H1 (cell line): ENCODE measurements around the gene RGS5. TPM values are rescaled to one million over a fixed set of nuclear protein-coding genes. Genes with fewer than 3 reads are reported as not detected.

ENCODE experiments used
- ASH2L ChIP-seq: fragments of 200-600, 300-600 bp; sonication (generic); IDR thresholded peaks from one replicate; pipeline ENCODE4 v1.7.1; 2017; ENCODE audit warnings: low read length
- CBX5 ChIP-seq: fragments of 300-800, 300-1000 bp; sonication (generic); IDR thresholded peaks from 2 replicates; pipeline ENCODE4 v1.7.1; 2016; ENCODE audit warnings: antibody characterized with exemption, low read length, low read depth
- FOSL1 ChIP-seq: IDR thresholded peaks from 2 replicates; pipeline ENCODE4 v1.6.1; 2011; ENCODE audit warnings: mild to moderate bottlenecking, low read depth, low read length, moderate library complexity; ENCODE audit not compliant: insufficient read depth
- GABPA ChIP-seq: IDR thresholded peaks from 2 replicates; pipeline ENCODE4 v1.6.1; 2011; ENCODE audit warnings: mild to moderate bottlenecking, low read length, moderate library complexity, borderline replicate concordance; ENCODE audit not compliant: insufficient read depth
- PHF8 ChIP-seq: fragments of 200-600 bp; sonication (generic); conservative IDR thresholded peaks from 2 replicates; pipeline ENCODE4 v1.7.1; 2012; ENCODE audit warnings: low read depth, mild to moderate bottlenecking, inconsistent platforms, low read length, moderate library complexity
- SIX5 ChIP-seq: IDR thresholded peaks from 2 replicates; pipeline ENCODE4 v1.6.1; 2011; ENCODE audit warnings: mild to moderate bottlenecking, low read depth, low read length
- polyA plus RNA-seq, 7 experiments: library from polyadenylated mRNA; depleted of rRNA in 3 of 7; stranded (reverse) in 5 of 7; unstranded in 2 of 7; fragments of >200 nt in 5 of 7; fragments of 200-250 nt in 2 of 7; gene quantifications; 1 replicate in 5 of 7; 2 replicates in 1 of 7; 4 replicates in 1 of 7; pipeline versions ENCODE4 v1.2.1 to v1.2.3, GENCODE V29; 2011 to 2013; ENCODE audit warnings: missing spikeins in 2 of 7, mixed read lengths in 2 of 7
- total RNA-seq: library from RNA; stranded (reverse); fragmentation: NEBNext Ultra II Directional; extraction: Animal tissue kit (Norgen Biotek cat#: 25700); gene quantifications from 2 replicates; pipeline ENCODE4 v1.2.1, GENCODE V29; 2021

Gene RGS5
- total and polyA plus RNA-seq, 2 of the 8 experiments (the other 6 are each of a cell fraction or from before 2014, with no cell fraction given): 75.5 to 103 TPM

DNA sequence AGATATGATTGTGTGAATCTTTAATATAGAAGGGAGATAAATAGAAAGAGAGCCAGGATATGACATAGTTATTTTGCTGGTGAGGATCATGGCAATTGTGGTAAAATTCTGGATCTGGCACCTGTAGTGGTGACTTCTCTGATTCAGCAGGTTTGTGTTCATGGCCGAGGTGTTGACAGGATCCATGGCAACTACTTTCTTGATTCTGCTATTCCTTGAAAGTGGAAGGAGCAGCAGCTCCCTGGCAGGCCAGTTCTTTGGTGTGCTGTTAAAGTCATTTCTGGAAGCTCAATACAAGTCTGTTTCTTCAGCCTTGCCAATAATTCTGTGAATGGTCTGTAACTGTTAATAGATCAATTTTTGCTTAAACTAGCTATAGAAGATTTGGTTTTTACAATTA lies 100.1 kb downstream of the RGS5 start (continued):
- TF ChIP-seq GABPA (no peak), FOSL1 (no peak), ASH2L (no peak), SIX5 (no peak), PHF8 (no peak), CBX5 (no peak)
- TF ChIP-seq, all 59 proteins: peak for 0
